ENCODE measurements around the gene EHD1.

GRCh38 chr11:64906314-64906635 lies 27.9 kb upstream of the EHD1 start:
- TF ChIP-seq CTCF (IDR thresholded peaks at IDR 0.05 in 8 of 11, conservative IDR thresholded peaks at IDR 0.05 in 3 of 11) (no peak), POLR2A (IDR thresholded peaks at IDR 0.05) (no peak), POLR2AphosphoS5 (IDR thresholded peaks at IDR 0.05) (no peak)
